ENCODE results near the gene COL17A1. TPM values are rescaled to one million over a fixed set of nuclear protein-coding genes. Genes with fewer than 3 reads are reported as not detected.

Gene COL17A1
- total RNA-seq, 4 donors from 2014 or later: under 0.01 to 2.9 (median 0.98) TPM; not detected in 1

DNA sequence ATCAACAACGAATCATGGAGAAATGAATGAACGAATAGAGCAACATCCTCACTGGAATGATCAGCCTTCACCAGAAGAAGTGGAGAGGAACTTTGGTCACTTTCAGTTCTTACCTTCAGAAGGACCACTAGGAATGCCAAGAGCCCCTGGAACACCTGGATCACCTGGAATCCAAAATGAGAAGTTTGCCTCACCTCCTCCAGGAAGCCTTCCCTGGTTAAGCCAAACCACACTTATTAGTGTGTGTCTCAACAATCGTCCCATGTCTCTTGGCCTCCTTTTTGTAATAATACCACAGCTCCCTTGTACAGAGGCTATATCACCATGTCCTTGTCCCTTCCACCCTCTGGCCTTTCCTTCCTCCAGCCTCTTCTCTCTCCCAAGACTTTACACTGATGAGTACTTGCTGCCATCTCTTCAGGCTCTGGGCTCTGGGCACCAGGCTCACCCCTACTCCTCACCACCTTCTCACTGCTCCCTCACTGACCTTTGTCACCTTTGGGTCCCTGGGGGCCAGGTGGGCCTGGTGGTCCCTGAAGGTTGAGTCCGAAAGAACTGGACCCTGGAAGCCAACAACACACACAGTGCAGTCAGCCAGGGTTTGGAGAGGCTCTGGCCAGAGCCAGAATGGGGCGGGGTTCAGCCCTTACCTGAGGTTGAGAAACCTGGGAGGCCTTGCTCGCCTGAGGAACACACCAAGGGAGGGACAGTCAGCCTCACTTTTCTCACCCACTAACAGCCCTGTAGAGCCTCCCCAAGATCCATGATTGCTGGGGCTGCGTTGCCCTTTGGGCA, 46.5 kb downstream of the COL17A1 start:
- TF ChIP-seq POLR2A (IDR thresholded peaks at IDR 0.05): no peak
- TF ChIP-seq, protein P1, sequence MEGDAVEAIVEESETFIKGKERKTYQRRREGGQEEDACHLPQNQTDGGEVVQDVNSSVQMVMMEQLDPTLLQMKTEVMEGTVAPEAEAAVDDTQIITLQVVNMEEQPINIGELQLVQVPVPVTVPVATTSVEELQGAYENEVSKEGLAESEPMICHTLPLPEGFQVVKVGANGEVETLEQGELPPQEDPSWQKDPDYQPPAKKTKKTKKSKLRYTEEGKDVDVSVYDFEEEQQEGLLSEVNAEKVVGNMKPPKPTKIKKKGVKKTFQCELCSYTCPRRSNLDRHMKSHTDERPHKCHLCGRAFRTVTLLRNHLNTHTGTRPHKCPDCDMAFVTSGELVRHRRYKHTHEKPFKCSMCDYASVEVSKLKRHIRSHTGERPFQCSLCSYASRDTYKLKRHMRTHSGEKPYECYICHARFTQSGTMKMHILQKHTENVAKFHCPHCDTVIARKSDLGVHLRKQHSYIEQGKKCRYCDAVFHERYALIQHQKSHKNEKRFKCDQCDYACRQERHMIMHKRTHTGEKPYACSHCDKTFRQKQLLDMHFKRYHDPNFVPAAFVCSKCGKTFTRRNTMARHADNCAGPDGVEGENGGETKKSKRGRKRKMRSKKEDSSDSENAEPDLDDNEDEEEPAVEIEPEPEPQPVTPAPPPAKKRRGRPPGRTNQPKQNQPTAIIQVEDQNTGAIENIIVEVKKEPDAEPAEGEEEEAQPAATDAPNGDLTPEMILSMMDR (IDR thresholded peaks at IDR 0.05): no peak
- H3K27ac ChIP-seq: no peak overlapping the region
- intact Hi-C loops (cut with DNase I; ENCODE audit: low total_unique reads): no loop called here
- H3K4me1 ChIP-seq: no peaks in the 10 kb centered on the region
- H3K27me3 ChIP-seq: no peaks in the 10 kb centered on the region
- H3K4me3 ChIP-seq: no peak overlapping the region
- no peaks in the 10 kb centered on the region for H3K9me3 ChIP-seq
- DNase-seq: no peak
- no peaks in the 10 kb centered on the region for H3K36me3 ChIP-seq

DNA sequence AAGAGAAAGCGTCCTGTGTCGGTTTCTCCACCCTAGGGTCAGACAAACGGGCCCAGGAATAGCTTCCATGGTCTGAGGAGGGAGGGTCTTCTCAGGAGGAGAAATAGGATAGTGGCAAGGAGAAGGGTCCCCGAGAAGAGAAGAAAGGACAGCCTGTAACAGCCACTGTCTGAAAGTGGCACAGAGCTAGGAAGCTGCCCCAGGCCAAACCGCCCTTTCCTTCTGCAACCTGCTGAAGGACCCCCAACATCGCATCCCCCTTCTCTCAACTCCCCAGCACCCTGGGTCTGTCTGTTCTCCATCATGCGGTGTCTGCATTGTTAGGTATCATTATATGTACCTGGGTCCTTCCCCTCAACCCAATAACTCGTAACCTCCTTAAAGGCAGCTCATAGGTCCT, 47.1 kb downstream of the COL17A1 start:
- H3K4me3 ChIP-seq: no peak overlapping the region
- no peak overlapping the region for H3K27ac ChIP-seq
- no peaks in the 10 kb centered on the region for H3K4me1 ChIP-seq
- H3K27me3 ChIP-seq: no peaks in the 10 kb centered on the region
- no peaks in the 10 kb centered on the region for H3K36me3 ChIP-seq
- no peak for DNase-seq
- H3K9me3 ChIP-seq: no peaks in the 10 kb centered on the region
- TF ChIP-seq POLR2A (IDR thresholded peaks at IDR 0.05): no peak
- TF ChIP-seq, protein P1 (IDR thresholded peaks at IDR 0.05): no peak
- intact Hi-C loops (cut with DNase I; ENCODE audit: low total_unique reads): no loop called here

- Histone ChIP-seq H3K4me1 (no peaks in the 10 kb centered on the region), H3K4me3 (no peak overlapping the region), H3K27ac (no peak overlapping the region), H3K9me3 (no peaks in the 10 kb centered on the region), H3K27me3 (no peaks in the 10 kb centered on the region), H3K36me3 (no peaks in the 10 kb centered on the region)
- no peak for TF ChIP-seq POLR2A (IDR thresholded peaks at IDR 0.05)
- TF ChIP-seq, protein P1 (IDR thresholded peaks at IDR 0.05): no peak
- no peak for DNase-seq
- intact Hi-C loops (cut with DNase I; ENCODE audit: low total_unique reads): no loop called here
These were observed 48.3 kb downstream of the COL17A1 start for GRCh38 chr10:104037261-104037951.

DNA sequence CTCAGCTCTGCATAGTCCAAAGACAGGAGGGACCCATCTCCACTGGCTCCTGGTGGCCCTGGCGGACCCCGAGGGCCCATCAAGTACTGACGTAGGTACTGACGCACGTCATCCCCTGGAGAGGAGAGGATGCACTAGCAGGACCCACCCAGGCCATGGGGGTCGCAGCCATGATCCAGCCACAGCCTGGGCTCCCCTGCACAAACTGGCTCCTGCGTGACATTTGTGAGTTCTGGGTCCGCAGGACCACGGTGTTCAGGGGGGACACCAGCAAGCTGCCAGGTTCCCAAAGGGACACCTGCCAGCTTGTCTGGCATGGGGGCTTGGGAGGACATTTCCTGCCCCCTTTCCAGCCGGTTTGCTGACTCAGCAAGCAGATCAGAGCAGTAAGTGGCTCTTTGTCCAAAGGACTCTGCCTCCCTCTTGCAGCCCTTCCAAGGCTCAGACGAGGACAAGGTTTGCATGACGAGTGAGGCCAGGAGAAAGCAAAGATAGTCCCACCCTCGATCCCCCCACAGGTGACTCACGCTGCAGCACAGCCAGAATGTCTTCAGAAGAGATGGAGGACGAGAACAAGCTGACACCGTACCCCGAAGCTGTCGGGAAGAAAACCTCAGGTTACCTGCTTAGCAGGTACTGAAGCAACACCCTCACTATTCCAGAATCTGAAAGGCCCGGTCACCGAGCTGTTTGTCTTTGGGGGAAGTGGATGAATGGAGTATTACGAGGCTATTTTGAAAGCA, 49.0 kb downstream of the COL17A1 start:
- DNase-seq: no peak
- intact Hi-C loops (cut with DNase I; ENCODE audit: low total_unique reads): no loop called here

More for the DNA sequence above, 49.0 kb downstream of the COL17A1 start:
- Histone ChIP-seq H3K9me3 (no peaks in the 10 kb centered on the region), H3K4me1 (no peaks in the 10 kb centered on the region), H3K27ac (no peak overlapping the region), H3K4me3 (no peak overlapping the region), H3K27me3 (no peaks in the 10 kb centered on the region), H3K36me3 (no peaks in the 10 kb centered on the region)
- TF ChIP-seq, protein P1 (IDR thresholded peaks at IDR 0.05): no peak
- TF ChIP-seq POLR2A (IDR thresholded peaks at IDR 0.05): no peak

All from uterus (tissue), 4 donors.